WTC11 (cell line): Measurements from ENCODE around the gene TSBP1. TPM values are rescaled to one million over a fixed set of nuclear protein-coding genes. Genes with fewer than 3 reads are reported as not detected.

Source experiments
- ATAC-seq: fragments of 200-7000 bp; cut with Tn5 transposase; 2 replicates; pipeline ENCODE4 v1.10.0; 2021; ENCODE audit warnings: mild to moderate bottlenecking, moderate library complexity
- CTCF ChIA-PET: fragments of 300-600 bp; sonication (Branson Sonifier 250); formaldehyde crosslinking; loops from one replicate; lab custom pipeline; 2021; ENCODE audit warnings: antibody characterized with exemption; lab: Charles Lee
- POLR2A ChIA-PET: fragments of 350-600 bp; sonication (Branson Sonifier 250); formaldehyde crosslinking; loops from one replicate; lab custom pipeline; 2021; ENCODE audit warnings: antibody characterized with exemption; lab: Charles Lee
- DNase-seq: peaks from one replicate; pipeline ENCODE4 v3.0.0; 2021; ENCODE audit warnings: low spot score
- H3K27ac Mint-ChIP-seq: 2 replicates; pipeline ENCODE4 v1.8.0; 2021; ENCODE audit warnings: mixed read lengths
- H3K27me3 Mint-ChIP-seq: 2 replicates; pipeline ENCODE4 v1.8.0; 2021; ENCODE audit warnings: low read depth, mild to moderate bottlenecking, moderate library complexity, mixed read lengths
- H3K36me3 Mint-ChIP-seq: 2 replicates; pipeline ENCODE4 v1.8.0; 2021; ENCODE audit warnings: mixed read lengths
- H3K4me1 Mint-ChIP-seq: 2 replicates; pipeline ENCODE4 v1.8.0; 2022; ENCODE audit warnings: mixed read lengths
- H3K4me3 Mint-ChIP-seq: 2 replicates; pipeline ENCODE4 v1.8.0; 2021; ENCODE audit warnings: mild to moderate bottlenecking, moderate library complexity, mixed read lengths
- H3K9me3 Mint-ChIP-seq: 2 replicates; pipeline ENCODE4 v1.8.0; 2021; ENCODE audit warnings: mixed read lengths
- ELF4 ChIP-seq: sonication (generic); formaldehyde crosslinking; IDR thresholded peaks from 2 replicates; pipeline ENCODE4 v1.8.1; 2022; ENCODE audit warnings: low read depth, mild to moderate bottlenecking, moderate library complexity, missing genetic modification reagents
- FOXK1 ChIP-seq: sonication (generic); formaldehyde crosslinking; IDR thresholded peaks from 2 replicates; pipeline ENCODE4 v1.8.0; 2022; ENCODE audit warnings: mild to moderate bottlenecking, moderate library complexity, missing genetic modification reagents
- JUN ChIP-seq: sonication (generic); formaldehyde crosslinking; IDR thresholded peaks from 2 replicates; pipeline ENCODE4 v1.8.0; 2023; ENCODE audit warnings: mild to moderate bottlenecking, missing genetic modification reagents
- NR2C2 ChIP-seq: sonication (generic); formaldehyde crosslinking; IDR thresholded peaks from 2 replicates; pipeline ENCODE4 v1.8.0; 2022; ENCODE audit warnings: mild to moderate bottlenecking, missing genetic modification reagents
- ZNF317 ChIP-seq: sonication (generic); formaldehyde crosslinking; IDR thresholded peaks from 2 replicates; pipeline ENCODE4 v1.8.1; 2023; ENCODE audit warnings: low read depth, mild to moderate bottlenecking, moderate library complexity, missing genetic modification reagents, borderline replicate concordance
- ZNF416 ChIP-seq: fragments of 250-450 bp; sonication (Bioruptor Pico); IDR thresholded peaks from 2 replicates; pipeline ENCODE4 v1.9.0; 2021; ENCODE audit warnings: mild to moderate bottlenecking, inconsistent platforms
- total RNA-seq: library from RNA; stranded (reverse); gene quantifications from 3 replicates; pipeline ENCODE4 v1.2.3, GENCODE V29; 2021
- TF ChIP-seq, protein P1 (sequence below): sonication (generic); formaldehyde crosslinking; IDR thresholded peaks from 2 replicates; pipeline ENCODE4 v1.8.0; 2022; ENCODE audit warnings: mild to moderate bottlenecking, missing genetic modification reagents
- TF ChIP-seq, protein P2 (sequence below): sonication (generic); formaldehyde crosslinking; IDR thresholded peaks from 2 replicates; pipeline ENCODE4 v1.8.1; 2022; ENCODE audit warnings: missing genetic modification reagents, borderline replicate concordance
- TF ChIP-seq, protein P3 (sequence below): sonication (generic); formaldehyde crosslinking; IDR thresholded peaks from 2 replicates; pipeline ENCODE4 v1.8.0; 2022; ENCODE audit warnings: missing genetic modification reagents
- TF ChIP-seq, protein P4 (sequence below): sonication (generic); formaldehyde crosslinking; IDR thresholded peaks from 2 replicates; pipeline ENCODE4 v1.8.1; 2023; ENCODE audit warnings: mild to moderate bottlenecking, moderate library complexity, missing genetic modification reagents
- TF ChIP-seq, protein P5 (sequence below): sonication (generic); formaldehyde crosslinking; IDR thresholded peaks from 2 replicates; pipeline ENCODE4 v1.8.1; 2023; ENCODE audit warnings: mild to moderate bottlenecking, missing genetic modification reagents, moderate library complexity
- TF ChIP-seq, protein P6 (sequence below): sonication (generic); formaldehyde crosslinking; IDR thresholded peaks from 2 replicates; pipeline ENCODE4 v1.8.1; 2022; ENCODE audit warnings: mild to moderate bottlenecking, missing genetic modification reagents, moderate library complexity, borderline replicate concordance
- TF ChIP-seq, protein P7 (sequence below): fragments of 250-450 bp; sonication (Bioruptor Pico); IDR thresholded peaks from 2 replicates; pipeline ENCODE4 v1.9.0; 2021; ENCODE audit warnings: mild to moderate bottlenecking, borderline replicate concordance

The TSBP1 gene
- total RNA-seq, 1 experiment from 2014 or later: not detected

DNA sequence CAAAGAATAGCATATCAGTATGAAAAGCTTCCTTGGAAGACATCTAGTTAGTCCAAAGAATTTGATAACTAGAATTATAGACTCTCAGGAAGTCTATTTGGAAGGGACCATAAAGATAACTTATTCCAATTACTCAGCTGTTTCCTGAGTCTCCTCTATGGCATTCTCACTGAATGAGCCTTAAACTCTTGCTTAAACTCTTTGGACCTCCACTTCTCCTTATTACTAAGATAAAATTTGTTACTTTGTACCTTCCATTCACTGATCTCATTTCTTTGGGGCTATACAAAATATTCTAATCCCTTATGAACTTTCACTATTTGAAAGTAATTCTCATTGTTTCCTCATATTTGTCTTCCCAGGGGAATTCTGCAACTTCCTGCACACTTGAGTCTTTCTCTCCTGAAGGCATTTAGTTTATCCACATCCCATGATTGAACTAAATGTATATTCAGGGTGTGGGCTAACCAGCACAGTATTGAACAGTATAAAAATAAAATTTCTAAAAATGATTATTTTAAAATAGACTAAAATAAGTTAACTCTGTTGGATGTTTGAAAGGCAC is 80.7 kb downstream of the TSBP1 start:
- H3K4me1 Mint-ChIP-seq: no peaks in the 10 kb centered on the region
- POLR2A ChIA-PET: no interaction called here
- TF ChIP-seq FOXK1 (no peak), ZNF416 (no peak), NR2C2 (CRISPR knock-in tag) (no peak), ELF4 (CRISPR knock-in tag) (no peak), ZNF317 (CRISPR knock-in tag) (no peak), JUN (CRISPR knock-in tag) (no peak)
- TF ChIP-seq, protein P1, sequence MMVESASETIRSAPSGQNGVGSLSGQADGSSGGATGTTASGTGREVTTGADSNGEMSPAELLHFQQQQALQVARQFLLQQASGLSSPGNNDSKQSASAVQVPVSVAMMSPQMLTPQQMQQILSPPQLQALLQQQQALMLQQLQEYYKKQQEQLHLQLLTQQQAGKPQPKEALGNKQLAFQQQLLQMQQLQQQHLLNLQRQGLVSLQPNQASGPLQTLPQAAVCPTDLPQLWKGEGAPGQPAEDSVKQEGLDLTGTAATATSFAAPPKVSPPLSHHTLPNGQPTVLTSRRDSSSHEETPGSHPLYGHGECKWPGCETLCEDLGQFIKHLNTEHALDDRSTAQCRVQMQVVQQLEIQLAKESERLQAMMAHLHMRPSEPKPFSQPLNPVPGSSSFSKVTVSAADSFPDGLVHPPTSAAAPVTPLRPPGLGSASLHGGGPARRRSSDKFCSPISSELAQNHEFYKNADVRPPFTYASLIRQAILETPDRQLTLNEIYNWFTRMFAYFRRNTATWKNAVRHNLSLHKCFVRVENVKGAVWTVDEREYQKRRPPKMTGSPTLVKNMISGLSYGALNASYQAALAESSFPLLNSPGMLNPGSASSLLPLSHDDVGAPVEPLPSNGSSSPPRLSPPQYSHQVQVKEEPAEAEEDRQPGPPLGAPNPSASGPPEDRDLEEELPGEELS: no peak
- TF ChIP-seq, protein P2, sequence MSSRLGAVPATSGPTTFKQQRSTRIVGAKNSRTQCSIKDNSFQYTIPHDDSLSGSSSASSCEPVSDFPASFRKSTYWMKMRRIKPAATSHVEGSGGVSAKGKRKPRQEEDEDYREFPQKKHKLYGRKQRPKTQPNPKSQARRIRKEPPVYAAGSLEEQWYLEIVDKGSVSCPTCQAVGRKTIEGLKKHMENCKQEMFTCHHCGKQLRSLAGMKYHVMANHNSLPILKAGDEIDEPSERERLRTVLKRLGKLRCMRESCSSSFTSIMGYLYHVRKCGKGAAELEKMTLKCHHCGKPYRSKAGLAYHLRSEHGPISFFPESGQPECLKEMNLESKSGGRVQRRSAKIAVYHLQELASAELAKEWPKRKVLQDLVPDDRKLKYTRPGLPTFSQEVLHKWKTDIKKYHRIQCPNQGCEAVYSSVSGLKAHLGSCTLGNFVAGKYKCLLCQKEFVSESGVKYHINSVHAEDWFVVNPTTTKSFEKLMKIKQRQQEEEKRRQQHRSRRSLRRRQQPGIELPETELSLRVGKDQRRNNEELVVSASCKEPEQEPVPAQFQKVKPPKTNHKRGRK (CRISPR knock-in tag): no peak
- TF ChIP-seq, protein P3, sequence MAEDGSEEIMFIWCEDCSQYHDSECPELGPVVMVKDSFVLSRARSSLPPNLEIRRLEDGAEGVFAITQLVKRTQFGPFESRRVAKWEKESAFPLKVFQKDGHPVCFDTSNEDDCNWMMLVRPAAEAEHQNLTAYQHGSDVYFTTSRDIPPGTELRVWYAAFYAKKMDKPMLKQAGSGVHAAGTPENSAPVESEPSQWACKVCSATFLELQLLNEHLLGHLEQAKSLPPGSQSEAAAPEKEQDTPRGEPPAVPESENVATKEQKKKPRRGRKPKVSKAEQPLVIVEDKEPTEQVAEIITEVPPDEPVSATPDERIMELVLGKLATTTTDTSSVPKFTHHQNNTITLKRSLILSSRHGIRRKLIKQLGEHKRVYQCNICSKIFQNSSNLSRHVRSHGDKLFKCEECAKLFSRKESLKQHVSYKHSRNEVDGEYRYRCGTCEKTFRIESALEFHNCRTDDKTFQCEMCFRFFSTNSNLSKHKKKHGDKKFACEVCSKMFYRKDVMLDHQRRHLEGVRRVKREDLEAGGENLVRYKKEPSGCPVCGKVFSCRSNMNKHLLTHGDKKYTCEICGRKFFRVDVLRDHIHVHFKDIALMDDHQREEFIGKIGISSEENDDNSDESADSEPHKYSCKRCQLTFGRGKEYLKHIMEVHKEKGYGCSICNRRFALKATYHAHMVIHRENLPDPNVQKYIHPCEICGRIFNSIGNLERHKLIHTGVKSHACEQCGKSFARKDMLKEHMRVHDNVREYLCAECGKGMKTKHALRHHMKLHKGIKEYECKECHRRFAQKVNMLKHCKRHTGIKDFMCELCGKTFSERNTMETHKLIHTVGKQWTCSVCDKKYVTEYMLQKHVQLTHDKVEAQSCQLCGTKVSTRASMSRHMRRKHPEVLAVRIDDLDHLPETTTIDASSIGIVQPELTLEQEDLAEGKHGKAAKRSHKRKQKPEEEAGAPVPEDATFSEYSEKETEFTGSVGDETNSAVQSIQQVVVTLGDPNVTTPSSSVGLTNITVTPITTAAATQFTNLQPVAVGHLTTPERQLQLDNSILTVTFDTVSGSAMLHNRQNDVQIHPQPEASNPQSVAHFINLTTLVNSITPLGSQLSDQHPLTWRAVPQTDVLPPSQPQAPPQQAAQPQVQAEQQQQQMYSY (CRISPR knock-in tag): no peak
- TF ChIP-seq, protein P4, sequence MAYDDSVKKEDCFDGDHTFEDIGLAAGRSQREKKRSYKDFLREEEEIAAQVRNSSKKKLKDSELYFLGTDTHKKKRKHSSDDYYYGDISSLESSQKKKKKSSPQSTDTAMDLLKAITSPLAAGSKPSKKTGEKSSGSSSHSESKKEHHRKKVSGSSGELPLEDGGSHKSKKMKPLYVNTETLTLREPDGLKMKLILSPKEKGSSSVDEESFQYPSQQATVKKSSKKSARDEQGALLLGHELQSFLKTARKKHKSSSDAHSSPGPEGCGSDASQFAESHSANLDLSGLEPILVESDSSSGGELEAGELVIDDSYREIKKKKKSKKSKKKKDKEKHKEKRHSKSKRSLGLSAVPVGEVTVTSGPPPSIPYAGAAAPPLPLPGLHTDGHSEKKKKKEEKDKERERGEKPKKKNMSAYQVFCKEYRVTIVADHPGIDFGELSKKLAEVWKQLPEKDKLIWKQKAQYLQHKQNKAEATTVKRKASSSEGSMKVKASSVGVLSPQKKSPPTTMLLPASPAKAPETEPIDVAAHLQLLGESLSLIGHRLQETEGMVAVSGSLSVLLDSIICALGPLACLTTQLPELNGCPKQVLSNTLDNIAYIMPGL (CRISPR knock-in tag): no peak
- TF ChIP-seq, protein P5, sequence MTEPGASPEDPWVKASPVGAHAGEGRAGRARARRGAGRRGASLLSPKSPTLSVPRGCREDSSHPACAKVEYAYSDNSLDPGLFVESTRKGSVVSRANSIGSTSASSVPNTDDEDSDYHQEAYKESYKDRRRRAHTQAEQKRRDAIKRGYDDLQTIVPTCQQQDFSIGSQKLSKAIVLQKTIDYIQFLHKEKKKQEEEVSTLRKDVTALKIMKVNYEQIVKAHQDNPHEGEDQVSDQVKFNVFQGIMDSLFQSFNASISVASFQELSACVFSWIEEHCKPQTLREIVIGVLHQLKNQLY (CRISPR knock-in tag): no peak
- TF ChIP-seq, protein P6, sequence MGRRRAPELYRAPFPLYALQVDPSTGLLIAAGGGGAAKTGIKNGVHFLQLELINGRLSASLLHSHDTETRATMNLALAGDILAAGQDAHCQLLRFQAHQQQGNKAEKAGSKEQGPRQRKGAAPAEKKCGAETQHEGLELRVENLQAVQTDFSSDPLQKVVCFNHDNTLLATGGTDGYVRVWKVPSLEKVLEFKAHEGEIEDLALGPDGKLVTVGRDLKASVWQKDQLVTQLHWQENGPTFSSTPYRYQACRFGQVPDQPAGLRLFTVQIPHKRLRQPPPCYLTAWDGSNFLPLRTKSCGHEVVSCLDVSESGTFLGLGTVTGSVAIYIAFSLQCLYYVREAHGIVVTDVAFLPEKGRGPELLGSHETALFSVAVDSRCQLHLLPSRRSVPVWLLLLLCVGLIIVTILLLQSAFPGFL (CRISPR knock-in tag): no peak
- TF ChIP-seq, protein P7, sequence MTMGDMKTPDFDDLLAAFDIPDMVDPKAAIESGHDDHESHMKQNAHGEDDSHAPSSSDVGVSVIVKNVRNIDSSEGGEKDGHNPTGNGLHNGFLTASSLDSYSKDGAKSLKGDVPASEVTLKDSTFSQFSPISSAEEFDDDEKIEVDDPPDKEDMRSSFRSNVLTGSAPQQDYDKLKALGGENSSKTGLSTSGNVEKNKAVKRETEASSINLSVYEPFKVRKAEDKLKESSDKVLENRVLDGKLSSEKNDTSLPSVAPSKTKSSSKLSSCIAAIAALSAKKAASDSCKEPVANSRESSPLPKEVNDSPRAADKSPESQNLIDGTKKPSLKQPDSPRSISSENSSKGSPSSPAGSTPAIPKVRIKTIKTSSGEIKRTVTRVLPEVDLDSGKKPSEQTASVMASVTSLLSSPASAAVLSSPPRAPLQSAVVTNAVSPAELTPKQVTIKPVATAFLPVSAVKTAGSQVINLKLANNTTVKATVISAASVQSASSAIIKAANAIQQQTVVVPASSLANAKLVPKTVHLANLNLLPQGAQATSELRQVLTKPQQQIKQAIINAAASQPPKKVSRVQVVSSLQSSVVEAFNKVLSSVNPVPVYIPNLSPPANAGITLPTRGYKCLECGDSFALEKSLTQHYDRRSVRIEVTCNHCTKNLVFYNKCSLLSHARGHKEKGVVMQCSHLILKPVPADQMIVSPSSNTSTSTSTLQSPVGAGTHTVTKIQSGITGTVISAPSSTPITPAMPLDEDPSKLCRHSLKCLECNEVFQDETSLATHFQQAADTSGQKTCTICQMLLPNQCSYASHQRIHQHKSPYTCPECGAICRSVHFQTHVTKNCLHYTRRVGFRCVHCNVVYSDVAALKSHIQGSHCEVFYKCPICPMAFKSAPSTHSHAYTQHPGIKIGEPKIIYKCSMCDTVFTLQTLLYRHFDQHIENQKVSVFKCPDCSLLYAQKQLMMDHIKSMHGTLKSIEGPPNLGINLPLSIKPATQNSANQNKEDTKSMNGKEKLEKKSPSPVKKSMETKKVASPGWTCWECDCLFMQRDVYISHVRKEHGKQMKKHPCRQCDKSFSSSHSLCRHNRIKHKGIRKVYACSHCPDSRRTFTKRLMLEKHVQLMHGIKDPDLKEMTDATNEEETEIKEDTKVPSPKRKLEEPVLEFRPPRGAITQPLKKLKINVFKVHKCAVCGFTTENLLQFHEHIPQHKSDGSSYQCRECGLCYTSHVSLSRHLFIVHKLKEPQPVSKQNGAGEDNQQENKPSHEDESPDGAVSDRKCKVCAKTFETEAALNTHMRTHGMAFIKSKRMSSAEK (CRISPR knock-in tag): no peak
- H3K36me3 Mint-ChIP-seq: no peaks in the 10 kb centered on the region
- H3K9me3 Mint-ChIP-seq: no peaks in the 10 kb centered on the region
- CTCF ChIA-PET: no interaction called here
- no peak for DNase-seq
- ATAC-seq: no peak
- no peaks in the 10 kb centered on the region for H3K27me3 Mint-ChIP-seq
- no peak overlapping the region for H3K27ac Mint-ChIP-seq
- H3K4me3 Mint-ChIP-seq: no peak overlapping the region
